ENCODE measurements around the gene MKRN2.

DNA sequence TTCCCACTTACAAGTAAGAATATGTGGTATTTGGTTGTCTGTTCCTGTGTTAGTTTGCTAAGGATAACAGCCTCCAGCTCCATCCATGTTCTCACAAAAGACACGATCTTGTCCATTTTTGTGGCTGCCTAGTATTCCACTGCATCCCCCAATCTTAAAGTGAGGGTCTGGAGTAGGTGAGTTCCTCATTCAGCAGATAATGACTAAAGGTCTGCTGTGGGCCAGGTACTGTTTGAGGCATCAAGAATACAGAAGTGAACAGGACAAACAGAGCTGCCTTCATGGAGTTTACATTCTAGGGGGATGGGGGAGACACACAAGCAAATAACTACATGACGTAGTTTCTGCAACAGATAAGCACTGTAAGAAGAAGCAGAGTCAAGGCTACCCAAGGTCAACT lies 35.9 kb upstream of the MKRN2 start:
- TF ChIP-seq, protein P1, sequence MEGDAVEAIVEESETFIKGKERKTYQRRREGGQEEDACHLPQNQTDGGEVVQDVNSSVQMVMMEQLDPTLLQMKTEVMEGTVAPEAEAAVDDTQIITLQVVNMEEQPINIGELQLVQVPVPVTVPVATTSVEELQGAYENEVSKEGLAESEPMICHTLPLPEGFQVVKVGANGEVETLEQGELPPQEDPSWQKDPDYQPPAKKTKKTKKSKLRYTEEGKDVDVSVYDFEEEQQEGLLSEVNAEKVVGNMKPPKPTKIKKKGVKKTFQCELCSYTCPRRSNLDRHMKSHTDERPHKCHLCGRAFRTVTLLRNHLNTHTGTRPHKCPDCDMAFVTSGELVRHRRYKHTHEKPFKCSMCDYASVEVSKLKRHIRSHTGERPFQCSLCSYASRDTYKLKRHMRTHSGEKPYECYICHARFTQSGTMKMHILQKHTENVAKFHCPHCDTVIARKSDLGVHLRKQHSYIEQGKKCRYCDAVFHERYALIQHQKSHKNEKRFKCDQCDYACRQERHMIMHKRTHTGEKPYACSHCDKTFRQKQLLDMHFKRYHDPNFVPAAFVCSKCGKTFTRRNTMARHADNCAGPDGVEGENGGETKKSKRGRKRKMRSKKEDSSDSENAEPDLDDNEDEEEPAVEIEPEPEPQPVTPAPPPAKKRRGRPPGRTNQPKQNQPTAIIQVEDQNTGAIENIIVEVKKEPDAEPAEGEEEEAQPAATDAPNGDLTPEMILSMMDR (IDR thresholded peaks at IDR 0.05), result no peak
- no peak for TF ChIP-seq POLR2A (IDR thresholded peaks at IDR 0.05)

Data from thyroid gland (tissue), 4 donors.